K562 (cell line): ENCODE results near the gene NUP133. TPM values are rescaled to one million over a fixed set of nuclear protein-coding genes. Genes with fewer than 3 reads are reported as not detected.

Source experiments
- CBFA2T3 ChIP-seq: fragments of 450-650 bp; IDR thresholded peaks from 2 replicates; pipeline ENCODE4 v1.6.1; 2017
- CC2D1A ChIP-seq: fragments of 450-650 bp; IDR thresholded peaks from 2 replicates; pipeline ENCODE4 v1.6.1; 2017; ENCODE audit warnings: mild to moderate bottlenecking
- E2F3 ChIP-seq: fragments of 250-450 bp; sonication (Bioruptor Pico); IDR thresholded peaks from 2 replicates; pipeline ENCODE4 v1.4.0; 2020; ENCODE audit warnings: mild to moderate bottlenecking
- ETS1 ChIP-seq: conservative IDR thresholded peaks from 2 replicates; pipeline ENCODE4 v1.6.1; 2011; ENCODE audit warnings: low read depth, mild to moderate bottlenecking, low read length; ENCODE audit not compliant: control insufficient read depth
- ETV5 ChIP-seq: sonication (generic); formaldehyde crosslinking; IDR thresholded peaks from 2 replicates; pipeline ENCODE4 v1.4.0; 2020; ENCODE audit warnings: low read depth, mild to moderate bottlenecking, missing genetic modification reagents
- FOS ChIP-seq: IDR thresholded peaks from 3 replicates; pipeline ENCODE4 v1.6.1; 2011; ENCODE audit not compliant: insufficient read length; ENCODE audit errors: extremely low read depth
- FOXK1 ChIP-seq: sonication (generic); formaldehyde crosslinking; IDR thresholded peaks from 2 replicates; pipeline ENCODE4 v1.8.0; 2022; ENCODE audit warnings: missing genetic modification reagents, mild to moderate bottlenecking, borderline replicate concordance
- GATAD2A ChIP-seq: fragments of 450-650 bp; IDR thresholded peaks from 2 replicates; pipeline ENCODE4 v1.6.1; 2017
- HES1 ChIP-seq: fragments of 450-650 bp; IDR thresholded peaks from 2 replicates; pipeline ENCODE4 v1.6.1; 2016; ENCODE audit warnings: low read depth, mild to moderate bottlenecking, moderate library complexity
- ID3 ChIP-seq, 2 experiments: fragments of 250-450 bp in 1 of 2; fragments of 450-650 bp in 1 of 2; sonication (Bioruptor Pico) in 1 of 2; IDR thresholded peaks; 2 replicates each; pipeline versions ENCODE4 v1.6.1 to v1.8.0; 2016 to 2021; ENCODE audit warnings: mild to moderate bottlenecking in 2 of 2, moderate library complexity in 2 of 2, missing compliant biosample characterization in 1 of 2, missing genetic modification characterization in 1 of 2
- KLF10 ChIP-seq: fragments of 250-450 bp; sonication (Bioruptor Pico); IDR thresholded peaks from 2 replicates; pipeline ENCODE4 v1.6.1; 2021; ENCODE audit warnings: matching md5 sums
- L3MBTL2 ChIP-seq: fragments of 450-650 bp; IDR thresholded peaks from 2 replicates; pipeline ENCODE4 v1.6.1; 2016; ENCODE audit warnings: mild to moderate bottlenecking, moderate library complexity
- LEF1 ChIP-seq: fragments of 450-650 bp; IDR thresholded peaks from 2 replicates; pipeline ENCODE4 v1.6.1; 2016; ENCODE audit warnings: mild to moderate bottlenecking
- MCM7 ChIP-seq, 2 experiments: fragments of 450-650 bp; IDR thresholded peaks; 2 replicates each; pipeline ENCODE4 v1.6.1; 2016 to 2018
- MLLT1 ChIP-seq, 2 experiments: fragments of 450-650 bp; IDR thresholded peaks; 2 replicates each; pipeline ENCODE4 v1.6.1; 2016
- NFIC ChIP-seq: fragments of 450-650 bp; IDR thresholded peaks from 2 replicates; pipeline ENCODE4 v1.6.1; 2017; ENCODE audit warnings: mild to moderate bottlenecking, inconsistent platforms
- NFYB ChIP-seq: IDR thresholded peaks from 2 replicates; pipeline ENCODE4 v1.6.1; 2011; ENCODE audit warnings: mild to moderate bottlenecking, moderate library complexity; ENCODE audit not compliant: insufficient read length; ENCODE audit errors: extremely low read depth
- PPARD ChIP-seq: fragments of 250-450 bp; sonication (Bioruptor Pico); IDR thresholded peaks from 2 replicates; pipeline ENCODE4 v1.8.0; 2022; ENCODE audit warnings: inconsistent platforms, mild to moderate bottlenecking, moderate library complexity
- PRPF4 ChIP-seq: fragments of 200-400 bp; formaldehyde crosslinking; IDR thresholded peaks from one replicate; pipeline ENCODE4 v1.6.1; 2017; ENCODE audit warnings: low read length, low read depth, mild to moderate bottlenecking; ENCODE audit not compliant: insufficient read depth, poor library complexity, severe bottlenecking
- SRSF9 ChIP-seq: fragments of 200-400 bp; formaldehyde crosslinking; IDR thresholded peaks from 2 replicates; pipeline ENCODE4 v1.6.1; 2017; ENCODE audit warnings: low read depth, low read length, borderline replicate concordance
- TAF15 ChIP-seq: fragments of 200-400 bp; formaldehyde crosslinking; IDR thresholded peaks from 2 replicates; pipeline ENCODE4 v1.6.1; 2017; ENCODE audit warnings: mild to moderate bottlenecking, low read depth, low read length, moderate library complexity
- TCFL5 ChIP-seq: fragments of 250-450 bp; sonication (Bioruptor Pico); conservative IDR thresholded peaks from 2 replicates; pipeline ENCODE4 v1.6.1; 2021; ENCODE audit warnings: mild to moderate bottlenecking, moderate library complexity, matching md5 sums
- WHSC1 ChIP-seq: IDR thresholded peaks from one replicate; pipeline ENCODE4 v1.6.1; 2012; ENCODE audit warnings: low read length, control low read depth, inconsistent platforms
- ZNF764 ChIP-seq: fragments of 250-450 bp; sonication (Bioruptor Pico); IDR thresholded peaks from 2 replicates; pipeline ENCODE4 v1.4.0; 2020; ENCODE audit warnings: low read depth, mild to moderate bottlenecking, moderate library complexity
- ZNF778 ChIP-seq: fragments of 450-650 bp; formaldehyde crosslinking; IDR thresholded peaks from 2 replicates; pipeline ENCODE4 v1.4.0; 2020; ENCODE audit warnings: mild to moderate bottlenecking, moderate library complexity
- ZSCAN29 ChIP-seq: fragments of 450-650 bp; IDR thresholded peaks from 2 replicates; pipeline ENCODE4 v1.6.1; 2017
- polyA plus RNA-seq, 8 experiments: library from polyadenylated mRNA; depleted of rRNA in 4 of 8; stranded (reverse) in 5 of 8; unstranded in 3 of 8; fragments of >200 nt; fragmentation: Nextera tagmentation in 2 of 8; fragmentation: Illumina TruSeq in 1 of 8; extraction: Ambion mirVana in 2 of 8; extraction: Trizol in 1 of 8; gene quantifications; 2 replicates each; pipeline versions ENCODE4 v1.2.1 to v1.2.3, GENCODE V29; 2011 to 2014; ENCODE audit warnings: inconsistent platforms in 1 of 8, missing spikeins in 1 of 8
- total RNA-seq, 7 experiments: library from RNA; depleted of rRNA in 6 of 7; stranded (reverse); fragments of >200 nt in 6 of 7; fragmentation: Illumina TruSeq in 2 of 7; extraction: Trizol in 2 of 7; gene quantifications; 2 replicates each; pipeline versions ENCODE4 v1.2.1 to v1.2.3, GENCODE V29; 2011 to 2021; ENCODE audit warnings: low replicate concordance in 1 of 7
- TF ChIP-seq, protein P1 (sequence below): fragments of 250-450 bp; sonication (Bioruptor Pico); IDR thresholded peaks from 2 replicates; pipeline ENCODE4 v1.9.0; 2021; ENCODE audit warnings: mild to moderate bottlenecking

The NUP133 gene
- total and polyA plus RNA-seq, 9 of the 15 experiments (the other 6 are each of a cell fraction or from before 2014, with no cell fraction given): 21.7 to 85.1 (median 61.3) TPM

DNA sequence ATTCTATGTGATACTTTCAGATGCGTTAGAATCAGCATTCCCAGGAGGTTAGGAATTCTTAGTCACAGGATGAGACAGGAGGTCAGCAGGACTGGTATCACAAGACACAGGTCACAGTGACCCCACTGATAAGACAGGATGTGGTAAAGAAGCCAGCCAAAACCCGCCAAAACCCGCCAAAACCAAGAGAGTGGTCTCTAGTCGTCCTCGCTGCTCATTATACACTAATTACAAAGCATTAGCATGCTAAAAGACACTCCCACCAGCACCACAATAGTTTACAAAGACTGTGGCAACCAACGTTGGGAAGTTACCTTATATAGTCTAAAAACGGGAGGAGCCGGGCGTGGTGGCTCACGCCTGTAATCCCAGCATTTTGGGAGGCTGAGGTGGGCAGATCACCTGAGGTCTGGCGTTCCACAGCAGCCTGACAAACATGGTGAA lies 60.3 kb downstream of the NUP133 start (continued):
- peak in 1 of 2 experiments; percentile 65; a peak in 2 of 4 replicates for TF ChIP-seq MLLT1 (IDR thresholded peaks at IDR 0.05)
- no peak for TF ChIP-seq MCM7 (IDR thresholded peaks at IDR 0.05)
- peak; percentile 74 for TF ChIP-seq L3MBTL2
- TF ChIP-seq ZNF764: no peak
- TF ChIP-seq, protein P1, sequence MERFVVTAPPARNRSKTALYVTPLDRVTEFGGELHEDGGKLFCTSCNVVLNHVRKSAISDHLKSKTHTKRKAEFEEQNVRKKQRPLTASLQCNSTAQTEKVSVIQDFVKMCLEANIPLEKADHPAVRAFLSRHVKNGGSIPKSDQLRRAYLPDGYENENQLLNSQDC (CRISPR knock-in tag): no peak
- TF ChIP-seq KLF10 (CRISPR knock-in tag): no peak
- no peak for TF ChIP-seq SRSF9
- TF ChIP-seq WHSC1: no peak
- no peak for TF ChIP-seq HES1
- peak; percentile 52; the same call in 1 of the 2 replicates for TF ChIP-seq E2F3 (CRISPR knock-in tag)
- no peak for TF ChIP-seq NFYB
- no peak for TF ChIP-seq TAF15
- no peak for TF ChIP-seq GATAD2A
- no peak for TF ChIP-seq PRPF4
- TF ChIP-seq PPARD (CRISPR knock-in tag): no peak
- peak; percentile 40; the same call in 1 of the 2 replicates for TF ChIP-seq ETS1
- peak; percentile 32; the same call in 1 of the 2 replicates for TF ChIP-seq LEF1
- TF ChIP-seq CC2D1A: no peak
- no peak for TF ChIP-seq FOXK1 (CRISPR knock-in tag)
- TF ChIP-seq TCFL5 (CRISPR knock-in tag): no peak
- peak; percentile 79 for TF ChIP-seq CBFA2T3
- TF ChIP-seq ID3 (CRISPR knock-in tag; IDR thresholded peaks at IDR 0.05): no peak
- TF ChIP-seq ID3 (tag; IDR thresholded peaks at IDR 0.05): peak; percentile 83
- TF ChIP-seq ZNF778 (CRISPR knock-in tag): no peak
- TF ChIP-seq ZSCAN29: no peak
- TF ChIP-seq FOS: no peak
- TF ChIP-seq ETV5 (CRISPR knock-in tag): peak; percentile 91
- TF ChIP-seq NFIC: peak; percentile 34; the same call in 1 of the 2 replicates
